HG03521 (cell line): ENCODE measurements around the gene PRDX5.

Experiments used
- ATAC-seq: cut with Tn5 transposase; IDR thresholded peaks from one replicate; pipeline ENCODE4 v1.9.1; 2021; ENCODE audit warnings: mild to moderate bottlenecking, moderate library complexity; ENCODE audit not compliant: unreplicated experiment

The PRDX5 gene

DNA sequence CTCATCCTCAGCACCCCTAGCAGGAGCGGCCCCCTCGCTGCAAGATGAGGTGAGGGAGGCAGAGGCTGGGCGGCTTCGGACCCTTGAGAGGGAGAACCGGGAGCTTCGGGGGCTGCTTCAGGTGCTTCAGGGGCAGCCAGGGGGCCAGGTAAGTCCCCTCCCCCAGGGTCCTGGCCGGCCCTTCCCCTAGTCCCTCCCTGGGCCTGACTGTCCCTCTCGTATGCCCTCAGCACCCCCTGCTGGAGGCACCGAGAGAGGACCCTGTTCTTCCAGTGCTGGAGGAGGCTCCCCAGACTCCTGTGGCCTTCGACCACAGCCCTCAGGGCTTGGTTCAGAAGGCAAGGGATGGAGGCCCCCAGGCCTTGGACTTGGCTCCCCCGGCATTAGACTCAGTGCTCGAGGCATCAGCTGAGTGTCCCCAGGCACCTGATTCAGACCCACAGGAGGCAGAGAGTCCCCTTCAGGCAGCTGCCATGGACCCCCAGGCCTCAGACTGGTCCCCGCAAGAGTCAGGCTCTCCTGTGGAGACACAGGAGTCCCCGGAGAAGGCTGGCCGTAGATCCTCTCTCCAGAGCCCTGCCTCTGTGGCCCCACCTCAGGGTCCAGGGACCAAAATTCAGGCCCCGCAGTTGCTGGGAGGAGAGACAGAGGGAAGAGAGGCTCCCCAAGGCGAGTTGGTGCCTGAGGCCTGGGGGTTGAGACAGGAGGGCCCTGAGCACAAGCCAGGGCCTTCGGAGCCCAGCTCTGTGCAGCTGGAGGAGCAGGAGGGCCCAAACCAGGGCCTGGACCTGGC is 26.0 kb downstream of the PRDX5 start:
- no peak for ATAC-seq

DNA sequence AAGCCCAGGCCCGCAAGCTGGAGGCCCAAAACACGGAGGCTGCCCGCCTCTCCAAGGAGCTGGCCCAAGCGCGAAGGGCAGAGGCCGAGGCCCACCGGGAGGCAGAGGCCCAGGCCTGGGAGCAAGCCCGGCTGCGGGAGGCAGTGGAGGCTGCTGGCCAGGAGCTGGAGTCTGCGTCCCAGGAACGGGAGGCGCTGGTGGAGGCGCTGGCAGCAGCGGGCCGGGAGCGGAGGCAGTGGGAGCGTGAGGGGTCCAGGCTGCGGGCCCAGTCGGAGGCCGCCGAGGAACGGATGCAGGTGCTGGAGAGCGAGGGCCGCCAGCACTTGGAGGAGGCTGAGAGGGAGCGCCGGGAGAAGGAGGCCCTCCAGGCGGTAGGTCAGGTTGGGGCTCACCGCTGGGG is 26.9 kb downstream of the PRDX5 start:
- no peak for ATAC-seq

DNA sequence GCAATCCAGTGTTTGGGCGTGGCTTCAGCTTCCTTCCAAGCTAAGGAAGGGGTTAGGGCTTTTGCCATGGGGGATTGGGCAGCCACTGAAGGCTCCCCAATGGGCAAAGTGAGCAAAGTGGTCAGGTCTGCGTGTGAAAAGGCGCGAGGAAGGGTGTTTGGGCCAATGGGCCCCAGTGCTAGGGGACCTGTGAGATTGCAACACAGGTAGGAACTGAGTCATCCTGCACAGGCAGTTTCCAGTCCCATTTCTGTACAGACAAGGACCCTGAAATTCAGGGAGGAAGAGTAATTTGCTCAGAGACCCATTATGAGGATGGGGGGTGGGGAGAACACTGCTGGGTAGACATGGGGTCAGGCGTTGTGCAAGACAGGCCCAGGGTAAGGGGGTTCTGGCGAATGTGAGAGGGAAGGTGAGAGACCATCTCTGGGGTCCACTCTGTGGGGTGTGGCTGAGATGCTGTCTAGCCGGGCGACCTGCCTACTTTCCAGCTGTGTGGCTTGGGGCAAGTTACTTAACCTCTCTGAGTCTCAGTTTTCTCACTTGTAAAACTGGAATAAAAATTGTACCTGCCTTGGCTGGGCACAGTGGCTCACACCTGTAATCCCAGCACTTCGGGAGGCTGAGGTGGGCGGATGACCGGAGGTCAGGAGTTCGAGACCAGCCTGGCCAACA is 29.4 kb downstream of the PRDX5 start:
- ATAC-seq: no peak

DNA sequence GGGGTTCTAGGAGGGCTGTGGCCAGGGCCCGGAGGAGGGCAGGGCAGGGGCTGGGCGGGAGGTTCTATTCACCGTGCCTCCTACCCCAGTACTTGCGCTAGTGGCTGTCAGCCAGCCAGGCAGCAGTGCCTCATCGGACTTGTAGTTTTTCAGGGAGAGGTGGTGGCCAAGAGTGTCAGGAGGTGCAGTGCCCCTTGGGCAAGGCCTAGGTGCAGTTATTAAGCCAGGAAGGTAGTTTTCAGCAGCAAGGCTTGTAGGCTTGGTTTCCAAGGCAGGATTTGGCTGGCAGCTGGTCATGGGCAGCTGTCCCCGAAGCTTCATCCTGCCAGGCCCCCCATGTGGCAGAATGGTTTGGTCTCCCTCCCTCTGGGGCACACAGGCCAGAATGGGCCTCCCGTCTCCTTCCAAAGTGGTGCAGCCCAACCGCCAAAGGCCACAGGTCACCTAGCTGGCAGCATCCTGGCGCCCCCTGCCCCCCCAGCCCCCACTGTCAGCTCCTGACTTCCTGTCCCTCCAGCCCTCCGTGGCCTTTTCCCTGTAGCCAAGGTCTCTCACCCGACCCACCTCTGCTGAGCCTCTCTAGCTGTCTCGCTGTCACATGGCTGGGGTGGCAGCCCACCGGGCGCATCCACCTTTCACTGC is 30.6 kb downstream of the PRDX5 start:
- ATAC-seq: no peak

DNA sequence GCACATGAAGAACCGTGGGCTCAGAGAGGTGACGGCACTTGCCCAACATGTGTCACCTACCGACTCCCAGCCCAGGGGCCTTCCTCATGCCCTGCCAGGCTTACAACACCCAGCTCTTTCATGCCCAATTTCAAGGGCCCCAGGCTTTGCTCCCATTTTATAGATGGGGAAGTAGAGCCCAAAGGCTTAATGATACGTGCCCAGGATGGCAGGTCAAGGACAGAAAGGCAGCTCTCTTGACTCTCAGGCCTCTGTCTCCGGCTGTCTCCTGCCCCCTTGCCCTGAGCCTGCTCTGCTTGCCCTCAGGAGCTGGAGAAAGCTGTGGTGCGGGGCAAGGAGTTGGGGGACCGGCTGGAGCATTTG is 31.1 kb downstream of the PRDX5 start:
- no peak for ATAC-seq

DNA sequence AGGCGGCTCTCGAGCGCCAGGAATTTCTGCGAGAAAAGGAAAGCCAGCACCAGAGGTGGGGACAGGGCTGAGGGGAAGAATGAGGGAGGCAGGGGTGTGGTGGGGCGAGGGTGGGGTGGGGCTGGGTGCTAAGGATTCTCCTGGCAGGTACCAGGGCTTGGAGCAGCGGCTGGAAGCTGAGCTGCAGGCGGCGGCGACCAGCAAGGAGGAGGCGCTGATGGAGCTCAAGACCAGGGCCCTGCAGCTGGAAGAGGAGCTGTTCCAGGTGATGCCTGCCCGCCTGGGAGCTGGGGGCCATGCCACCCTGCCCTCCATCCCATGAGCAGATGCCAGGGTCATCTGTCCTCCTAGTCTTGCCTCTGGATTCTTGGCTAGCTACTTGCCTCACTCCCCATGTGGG is 31.5 kb downstream of the PRDX5 start:
- no peak for ATAC-seq

DNA sequence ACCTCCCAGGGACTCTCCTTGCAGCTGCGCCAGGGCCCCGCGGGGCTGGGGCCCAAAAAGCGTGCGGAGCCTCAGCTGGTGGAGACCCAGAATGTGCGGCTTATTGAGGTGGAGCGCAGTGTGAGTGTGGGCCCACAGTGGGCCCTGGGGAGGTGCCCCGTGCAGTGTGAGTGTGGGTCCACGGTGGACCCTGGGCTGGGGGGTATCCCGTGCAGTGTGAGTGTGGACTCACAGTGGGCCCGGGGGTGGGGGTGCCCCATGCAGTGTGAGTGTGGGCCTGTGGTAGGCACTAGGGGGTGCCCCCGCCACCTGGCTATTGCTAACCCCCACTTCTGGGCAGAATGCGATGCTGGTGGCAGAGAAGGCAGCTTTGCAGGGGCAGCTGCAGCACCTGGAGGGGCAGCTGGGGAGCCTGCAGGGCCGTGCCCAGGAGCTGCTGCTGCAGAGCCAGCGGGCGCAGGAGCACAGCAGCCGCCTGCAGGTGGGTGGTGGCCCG is 33.3 kb downstream of the PRDX5 start:
- no peak for ATAC-seq

DNA sequence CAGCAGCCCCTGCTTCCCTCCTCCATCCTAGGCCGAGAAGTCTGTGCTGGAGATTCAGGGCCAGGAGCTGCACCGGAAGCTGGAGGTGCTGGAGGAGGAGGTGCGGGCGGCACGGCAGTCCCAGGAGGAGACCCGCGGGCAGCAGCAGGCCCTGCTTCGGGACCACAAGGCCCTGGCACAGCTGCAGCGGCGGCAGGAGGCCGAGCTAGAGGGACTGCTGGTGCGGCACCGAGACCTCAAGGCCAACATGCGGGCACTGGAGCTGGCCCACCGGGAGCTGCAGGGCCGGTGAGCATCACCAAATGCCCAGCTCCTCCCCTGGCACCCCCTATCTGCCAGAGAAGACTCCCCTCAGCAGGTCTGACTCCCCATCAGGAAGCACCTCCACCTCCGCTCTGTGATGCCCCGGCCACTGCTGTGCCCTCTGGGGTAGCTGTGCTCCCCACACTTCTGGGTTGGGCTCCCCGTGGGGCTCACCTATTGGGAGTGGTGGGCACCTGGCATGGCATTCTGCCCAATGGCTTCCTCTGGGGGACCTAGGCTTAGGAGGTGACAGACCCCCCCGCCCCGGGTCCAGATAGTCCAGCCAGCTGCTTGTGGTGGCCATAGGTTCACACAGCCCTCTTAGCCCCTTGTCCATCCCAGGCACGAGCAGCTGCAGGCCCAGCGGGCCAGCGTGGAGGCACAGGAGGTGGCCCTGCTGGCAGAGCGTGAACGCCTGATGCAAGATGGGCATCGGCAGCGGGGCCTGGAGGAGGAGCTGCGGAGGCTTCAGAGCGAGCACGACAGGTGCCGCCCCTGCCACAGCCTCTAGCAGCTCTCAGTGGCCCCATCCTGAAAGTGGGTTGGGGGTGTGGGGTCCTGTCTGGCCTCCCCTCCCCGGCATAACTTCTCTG is 34.4 kb downstream of the PRDX5 start:
- ATAC-seq: no peak

DNA sequence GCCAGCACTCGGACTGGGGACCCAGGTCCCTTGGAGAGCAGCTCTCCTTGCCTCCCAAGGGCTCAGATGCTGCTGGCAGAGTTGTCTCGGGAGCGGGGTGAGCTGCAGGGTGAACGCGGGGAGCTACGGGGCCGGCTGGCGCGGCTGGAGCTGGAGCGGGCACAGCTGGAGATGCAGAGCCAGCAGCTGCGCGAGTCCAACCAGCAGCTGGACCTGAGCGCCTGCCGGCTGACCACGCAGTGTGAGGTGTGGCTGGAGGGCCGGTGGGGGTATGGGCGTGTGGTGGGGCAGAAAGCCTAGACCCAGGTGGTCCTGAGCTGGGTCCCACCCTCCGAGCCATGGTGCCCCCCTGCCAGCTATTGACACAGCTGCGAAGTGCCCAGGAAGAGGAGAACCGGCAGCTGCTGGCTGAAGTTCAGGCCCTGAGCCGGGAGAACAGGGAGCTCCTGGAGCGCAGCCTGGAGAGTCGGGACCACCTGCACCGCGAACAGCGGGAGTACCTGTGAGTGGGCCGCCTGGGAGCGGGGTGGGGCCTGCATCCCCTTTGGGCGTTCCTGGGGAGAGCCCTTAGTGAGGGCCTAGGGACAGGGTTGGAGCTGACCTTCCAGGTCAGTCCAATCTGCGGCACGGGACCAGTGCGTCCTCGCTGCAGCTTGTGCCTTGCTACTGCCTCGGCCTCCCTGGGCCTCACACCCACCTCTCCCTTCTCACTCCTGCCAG is 35.2 kb downstream of the PRDX5 start:
- no peak for ATAC-seq

DNA sequence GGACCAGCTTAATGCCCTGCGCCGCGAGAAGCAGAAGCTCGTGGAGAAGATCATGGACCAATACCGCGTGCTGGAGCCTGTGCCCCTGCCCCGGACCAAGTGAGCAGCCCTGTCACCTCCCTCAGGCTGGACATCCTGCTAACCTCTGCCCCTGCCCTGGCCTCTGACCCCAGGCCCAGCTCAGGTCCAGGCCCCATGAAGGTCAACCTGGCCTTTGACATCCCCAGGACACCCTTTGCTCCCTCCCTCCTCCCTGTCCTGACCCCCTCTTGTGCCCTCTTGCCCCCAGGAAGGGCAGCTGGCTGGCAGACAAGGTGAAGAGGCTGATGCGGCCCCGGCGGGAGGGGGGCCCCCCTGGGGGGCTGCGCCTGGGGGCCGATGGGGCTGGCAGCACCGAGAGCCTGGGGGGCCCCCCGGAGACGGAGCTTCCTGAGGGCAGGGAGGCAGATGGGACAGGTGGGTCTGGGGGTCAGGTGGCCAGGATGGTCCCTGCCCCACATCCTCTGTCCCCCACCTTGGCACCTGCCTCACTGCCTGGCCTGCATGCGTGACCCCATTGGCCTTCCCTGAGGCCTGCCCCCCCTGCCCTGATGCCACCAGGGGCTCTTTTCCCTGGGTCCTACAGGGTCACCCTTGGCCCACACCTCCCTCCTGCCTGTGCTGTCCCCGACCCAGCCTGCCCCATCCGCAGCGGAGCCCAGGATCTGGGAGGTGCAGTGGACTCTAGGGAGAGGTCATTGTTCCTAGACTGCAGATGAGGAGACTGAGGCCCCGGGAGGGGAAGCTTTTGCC is 36.0 kb downstream of the PRDX5 start:
- no peak for ATAC-seq

DNA sequence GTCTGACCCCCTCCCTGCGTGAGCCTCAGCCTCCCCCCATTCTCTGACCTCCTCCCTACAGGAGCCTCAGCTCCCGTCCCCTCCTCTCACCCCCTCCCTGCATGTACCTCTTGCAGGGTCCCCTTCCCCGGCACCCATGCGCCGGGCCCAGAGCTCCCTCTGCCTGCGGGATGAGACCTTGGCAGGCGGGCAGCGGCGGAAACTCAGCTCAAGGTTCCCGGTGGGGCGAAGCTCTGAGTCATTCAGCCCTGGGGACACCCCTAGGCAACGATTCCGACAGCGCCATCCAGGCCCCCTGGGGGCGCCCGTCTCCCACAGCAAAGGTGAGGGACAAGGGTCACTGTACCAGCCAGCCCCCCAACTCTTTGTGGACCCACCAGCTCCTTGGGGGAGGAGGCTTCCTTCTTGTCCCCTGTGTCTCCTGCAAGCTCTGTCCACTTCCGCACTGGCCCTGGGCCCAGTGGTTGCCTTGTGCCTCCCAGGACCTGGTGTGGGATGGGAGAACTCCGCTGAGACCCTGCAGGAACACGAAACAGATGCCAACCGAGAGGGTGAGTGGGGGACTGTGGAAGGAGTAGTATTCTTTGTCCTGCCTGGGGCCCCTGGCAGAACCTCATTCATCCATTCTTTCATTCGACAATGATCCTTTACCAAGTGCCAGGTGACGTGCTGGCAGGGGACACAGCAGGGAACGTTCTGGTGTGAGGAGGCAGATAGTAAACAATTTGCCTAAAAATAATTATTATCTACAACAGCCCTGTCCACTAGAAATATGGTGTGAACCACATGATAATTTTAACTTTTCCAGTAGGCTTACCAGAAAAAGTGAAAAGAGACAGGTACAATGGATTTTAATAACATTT is 37.4 kb downstream of the PRDX5 start:
- ATAC-seq: no peak

DNA sequence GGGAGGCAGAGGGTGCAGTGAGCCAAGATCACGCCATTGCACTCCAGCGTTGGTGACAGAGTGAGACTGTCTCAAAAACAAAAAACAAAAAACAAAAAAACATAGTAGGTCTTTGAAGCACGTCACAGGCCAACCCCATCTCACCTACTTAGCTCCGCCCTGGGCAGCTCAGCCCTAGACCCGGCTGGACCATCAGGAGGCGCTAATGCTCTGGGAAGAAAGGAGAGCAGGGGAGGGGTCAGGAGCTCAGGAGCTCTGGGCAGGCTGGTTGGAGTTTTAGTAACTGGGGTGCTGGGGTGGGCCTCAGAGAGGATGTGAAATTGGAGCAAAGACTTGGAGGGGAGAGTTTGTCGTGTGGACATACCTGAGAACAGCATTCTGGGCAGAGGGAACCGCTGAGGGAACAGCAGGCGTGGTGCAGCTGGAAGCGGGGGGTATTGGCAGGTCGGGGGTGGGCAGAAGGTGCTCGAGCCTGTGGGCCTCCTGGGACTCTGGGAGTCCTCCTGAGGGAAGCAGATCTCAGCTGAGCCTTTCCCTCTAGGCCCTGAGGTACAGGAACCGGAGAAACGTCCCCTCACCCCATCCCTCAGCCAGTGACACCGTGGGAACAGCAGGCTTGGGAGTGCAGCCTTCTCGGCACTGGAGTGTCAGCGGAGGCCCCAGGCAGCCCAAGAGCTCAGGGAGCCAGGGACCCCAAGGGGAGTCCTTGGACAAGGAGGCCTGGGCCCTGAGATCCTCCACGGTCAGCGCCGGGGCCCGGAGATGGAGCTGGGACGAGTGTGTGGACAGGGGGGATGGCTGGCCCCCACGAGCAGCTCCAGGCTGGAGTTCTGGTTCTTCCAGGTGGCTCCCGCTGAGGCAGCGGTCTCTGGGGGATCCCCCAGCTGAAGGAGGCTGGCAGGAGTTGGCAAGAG is 38.8 kb downstream of the PRDX5 start:
- no peak for ATAC-seq

DNA sequence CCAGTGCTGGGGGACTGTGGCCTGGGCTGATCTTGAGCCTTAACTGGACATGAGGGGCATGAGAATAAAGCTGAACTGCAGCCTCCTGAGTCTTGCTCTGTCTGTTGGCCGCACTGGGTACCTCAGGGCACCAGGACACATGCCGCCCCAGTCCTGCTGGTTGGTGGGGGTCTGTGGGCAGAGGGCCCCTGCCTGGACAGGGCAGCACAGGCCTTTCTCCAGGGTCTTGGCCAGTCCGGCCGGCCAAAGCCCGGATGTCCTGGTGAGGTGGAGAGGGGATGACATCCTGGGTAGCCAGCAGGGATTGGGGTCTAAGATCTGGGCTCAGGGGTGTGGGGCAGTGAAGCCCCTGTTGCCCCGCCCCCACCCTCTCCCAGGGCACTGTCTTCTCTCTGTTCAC is 39.5 kb downstream of the PRDX5 start:
- no peak for ATAC-seq

DNA sequence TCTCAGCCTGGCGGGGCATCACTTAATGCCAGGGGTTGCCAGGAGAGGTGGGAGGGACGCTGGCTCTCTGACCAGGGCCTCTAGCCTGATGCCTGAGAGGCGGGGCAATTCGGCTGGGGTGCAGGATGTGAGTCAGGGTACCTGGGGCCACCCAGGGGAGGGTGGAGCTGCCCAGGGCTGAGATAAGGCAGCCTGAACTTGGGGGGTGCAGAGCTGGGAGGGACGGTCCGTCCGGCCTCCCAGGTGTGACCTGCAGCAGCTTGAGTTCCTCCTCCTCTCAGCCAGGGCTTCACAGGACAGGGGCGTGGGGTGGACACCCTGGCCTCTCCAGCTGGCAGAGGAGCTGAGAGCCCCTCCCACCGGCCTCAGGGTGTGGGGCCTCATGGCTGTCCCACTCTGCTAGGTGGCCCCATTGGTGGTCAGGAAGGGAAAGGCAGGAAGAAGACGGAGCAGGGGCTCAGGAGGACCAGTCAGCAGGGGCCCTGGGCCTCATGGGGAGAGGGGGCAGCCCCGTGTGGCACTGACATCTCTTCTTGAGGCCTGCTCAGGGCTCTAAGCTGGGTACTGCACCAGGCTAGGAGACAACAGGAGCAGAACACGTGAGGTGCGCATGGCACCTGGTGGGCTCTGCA is 40.1 kb downstream of the PRDX5 start:
- ATAC-seq: no peak

DNA sequence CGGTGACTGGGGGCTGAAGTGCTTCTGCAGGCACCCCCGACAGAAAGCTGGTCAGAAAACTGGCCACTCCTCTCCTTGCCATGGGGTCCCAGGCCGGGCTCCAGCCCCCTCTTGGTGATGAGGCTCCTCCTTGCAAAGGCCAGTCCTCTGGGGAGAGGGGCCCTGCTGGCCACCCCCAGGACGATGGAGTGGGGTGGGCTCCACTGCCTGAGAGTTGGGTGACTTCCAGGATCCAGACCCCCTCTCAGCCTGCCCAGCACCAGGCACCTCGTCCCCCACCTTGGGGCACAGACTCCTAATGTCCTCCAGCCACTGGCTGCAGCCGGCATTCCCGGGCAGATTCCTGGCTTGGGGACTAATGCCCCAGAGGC is 40.6 kb downstream of the PRDX5 start:
- ATAC-seq: no peak

DNA sequence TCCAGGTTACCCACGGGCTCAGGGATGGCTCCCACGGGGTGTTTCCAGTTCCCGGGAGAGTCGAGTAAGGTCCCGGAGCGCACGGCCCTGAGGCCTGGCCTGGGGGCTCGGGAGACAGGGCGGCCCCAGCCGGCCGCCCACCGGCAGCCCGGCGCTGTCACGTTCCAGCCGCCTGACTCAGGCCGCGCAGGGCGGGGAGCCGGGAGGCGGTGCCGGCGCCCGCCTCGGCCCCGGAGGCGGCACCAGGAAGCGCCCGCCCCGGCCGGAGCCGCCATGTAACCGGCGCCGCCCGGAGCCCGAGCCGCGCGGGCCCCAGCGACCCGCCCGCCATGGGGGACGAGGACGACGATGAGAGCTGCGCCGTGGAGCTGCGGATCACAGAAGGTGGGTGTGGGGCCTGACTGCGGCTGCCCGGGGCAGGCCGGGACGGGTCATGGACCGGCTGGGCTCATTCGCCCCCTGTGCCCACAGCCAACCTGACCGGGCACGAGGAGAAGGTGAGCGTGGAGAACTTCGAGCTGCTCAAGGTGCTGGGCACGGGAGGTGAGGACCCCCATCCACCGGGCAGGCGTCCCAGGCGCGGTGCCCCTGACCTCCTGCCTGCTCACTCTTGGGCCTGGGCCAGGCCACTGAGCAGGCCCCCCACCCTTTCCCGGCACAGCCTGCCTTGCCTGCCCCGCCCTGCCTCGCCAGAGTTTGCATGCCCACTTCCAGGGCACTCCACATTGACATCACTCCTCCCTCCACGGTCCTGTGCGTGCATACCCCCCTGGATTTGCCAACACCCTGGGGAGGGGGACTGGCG is 41.2 kb downstream of the PRDX5 start, which contains the start of gene RPS6KA4:
Gene RPS6KA4 (plus strand): TSS at position 256 of the 805 bp plus-strand sequence. CDS start 74 bp downstream, at position 330.
- no peak for ATAC-seq
